ENCODE results near the gene ATXN2.
"Not testable (repeated sequence)": the region's sequence is repeated elsewhere in the genome, so short reads cannot be mapped to it uniquely, and the experiment has no call there.

The ATXN2 gene

GRCh38 chr12:111494676-111495075, 104.4 kb downstream of the ATXN2 start:
- DNase-seq = no peak

DNA sequence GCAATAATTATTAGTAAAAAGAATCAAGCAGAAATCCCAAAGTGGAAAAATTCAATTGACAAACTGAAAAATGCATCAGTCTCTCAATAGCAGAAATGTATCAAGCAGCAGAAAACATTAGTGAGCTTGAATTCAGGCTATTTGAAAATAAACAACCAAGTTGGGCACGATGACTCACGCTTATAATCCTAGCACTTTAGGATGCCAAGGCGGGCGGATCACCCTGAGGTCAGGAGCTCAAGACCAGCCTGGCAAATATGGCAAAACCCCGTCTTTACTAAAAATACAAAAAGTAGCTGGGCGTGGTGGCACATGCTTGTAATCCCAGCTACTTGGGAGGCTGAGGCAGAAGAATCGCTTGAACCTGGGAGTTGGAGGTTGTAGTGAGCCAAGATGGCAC, 106.1 kb downstream of the ATXN2 start:
- DNase-seq = not testable (repeated sequence)

DNA sequence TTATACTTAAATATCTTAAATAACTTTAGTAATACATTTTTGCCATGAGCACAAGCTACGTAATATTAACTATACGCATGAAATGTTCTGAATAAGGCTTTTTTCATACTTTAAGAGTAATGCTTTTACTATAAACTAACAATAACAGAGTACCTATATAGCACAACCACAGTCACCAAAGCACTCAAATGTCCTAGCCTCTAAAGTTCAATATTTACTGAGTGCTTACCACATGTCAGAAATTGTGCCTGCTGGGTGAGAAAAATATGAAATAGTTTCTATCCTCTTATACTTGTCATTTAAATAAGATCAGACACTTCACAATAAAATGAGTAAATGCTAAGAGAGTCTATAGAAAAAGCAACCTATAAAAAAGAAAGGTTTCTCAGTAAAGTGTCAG, 110.3 kb downstream of the ATXN2 start:
- DNase-seq = no peak

GRCh38 chr12:111488271-111488670, 110.8 kb downstream of the ATXN2 start:
- DNase-seq = no peak

DNA sequence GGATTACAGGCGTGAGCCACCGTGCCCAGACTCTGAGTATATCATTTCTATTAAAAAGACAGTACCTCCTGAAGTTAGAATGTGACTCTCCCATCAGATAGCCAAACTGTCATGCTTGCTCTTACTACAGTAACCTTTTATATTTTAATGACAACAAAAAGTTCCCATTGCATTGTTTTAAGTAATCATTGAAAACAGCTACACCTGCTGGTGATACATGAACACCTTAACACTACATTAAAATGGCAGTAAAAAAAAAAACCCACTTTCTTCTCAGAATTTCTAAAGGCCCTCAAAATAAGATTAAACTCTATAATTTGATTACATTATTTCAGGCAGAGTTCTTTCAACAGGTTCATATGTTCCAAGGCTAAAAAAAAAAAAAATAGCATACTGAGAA, 116.7 kb downstream of the ATXN2 start:
- DNase-seq = no peak

DNA sequence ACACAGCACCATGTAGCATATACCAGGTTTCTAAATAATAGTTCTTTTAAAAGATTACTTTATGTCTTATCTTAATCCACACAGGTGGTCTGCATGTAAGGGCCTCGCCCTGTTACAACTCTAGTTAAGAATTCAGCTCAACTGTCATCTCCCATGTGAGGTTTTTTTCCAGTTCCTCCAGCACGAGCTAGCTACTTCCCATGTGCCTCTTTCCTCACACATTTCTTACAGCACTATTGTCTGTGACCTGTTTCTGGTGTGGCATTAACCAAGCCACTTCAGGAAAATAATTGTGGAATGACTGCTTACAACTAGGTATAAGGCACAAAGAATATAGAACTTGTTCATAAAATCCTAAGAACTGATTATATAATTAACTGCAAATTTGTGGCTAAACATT, 127.9 kb downstream of the ATXN2 start:
- no peak for DNase-seq

DNA sequence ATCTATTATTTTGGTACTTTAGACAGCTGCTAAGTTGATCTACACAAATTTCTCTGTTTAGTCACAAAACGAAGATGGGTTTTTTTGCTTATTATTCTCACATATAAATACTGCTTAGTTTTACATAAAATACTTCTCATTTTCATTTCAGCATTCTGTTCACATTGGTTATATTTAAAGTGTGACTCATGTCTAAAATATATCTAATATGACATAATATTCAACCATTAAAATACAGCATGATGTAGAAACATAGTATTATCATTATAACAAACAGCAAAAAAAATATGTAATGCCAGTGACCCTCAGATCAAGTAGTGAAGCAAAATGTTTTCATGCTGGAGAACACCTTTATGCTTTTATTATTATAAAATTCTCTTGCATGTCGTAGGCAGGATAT, 129.7 kb downstream of the ATXN2 start:
- no peak for DNase-seq

DNA sequence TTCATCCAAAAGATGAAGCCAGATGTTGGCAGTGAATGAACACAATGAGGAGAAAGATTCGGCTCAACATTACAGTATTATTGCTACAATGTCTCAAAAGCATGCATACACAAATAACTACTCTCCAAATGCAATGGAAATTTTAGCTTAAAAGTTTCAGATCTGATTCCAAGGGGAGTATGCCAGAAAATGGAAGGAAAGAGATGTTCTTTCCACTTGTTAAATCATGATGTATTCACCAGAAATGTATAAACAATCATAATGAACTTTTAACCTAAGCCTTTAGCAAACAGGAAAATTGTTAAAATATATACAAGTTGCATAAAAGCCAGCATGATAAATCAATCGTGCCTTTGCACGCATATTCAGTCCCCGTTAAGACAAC, 131.3 kb downstream of the ATXN2 start:
- DNase-seq = no peak

DNA sequence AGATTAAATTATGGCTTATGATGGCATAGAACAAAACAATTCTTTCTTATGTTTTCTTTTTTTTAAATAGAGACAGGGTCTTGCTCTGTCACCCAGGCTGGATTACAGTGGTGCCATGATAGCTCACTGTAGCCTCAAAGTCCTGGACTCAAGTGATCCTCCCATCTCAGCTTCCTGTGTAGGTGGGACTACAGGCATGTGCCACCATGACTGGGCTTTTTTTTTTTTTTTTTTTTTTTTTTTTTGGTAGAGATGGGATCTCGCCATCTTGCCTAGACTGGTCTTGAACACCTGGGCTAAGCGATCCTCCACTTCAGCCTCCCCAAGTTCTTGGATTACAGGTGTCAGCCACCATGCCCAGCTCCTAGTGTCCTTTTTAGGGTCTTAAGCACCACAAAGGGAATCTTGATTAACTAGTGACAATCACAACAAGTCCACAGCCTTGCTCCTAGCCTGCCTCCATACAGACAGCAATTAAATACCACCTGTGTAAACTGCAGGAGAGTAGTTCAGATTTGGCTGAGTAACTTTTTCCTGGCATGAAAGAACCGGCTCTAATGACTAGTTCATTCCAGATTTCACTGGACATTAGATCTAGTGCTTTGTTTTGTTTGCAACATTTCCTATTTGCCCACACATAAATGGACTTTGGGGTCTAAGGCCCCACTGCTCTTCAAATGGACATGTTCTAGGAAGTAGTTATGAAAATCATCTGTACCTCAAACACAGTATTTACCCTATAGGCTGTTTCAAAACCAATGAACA, 131.8 kb downstream of the ATXN2 start:
- DNase-seq = no peak

DNA sequence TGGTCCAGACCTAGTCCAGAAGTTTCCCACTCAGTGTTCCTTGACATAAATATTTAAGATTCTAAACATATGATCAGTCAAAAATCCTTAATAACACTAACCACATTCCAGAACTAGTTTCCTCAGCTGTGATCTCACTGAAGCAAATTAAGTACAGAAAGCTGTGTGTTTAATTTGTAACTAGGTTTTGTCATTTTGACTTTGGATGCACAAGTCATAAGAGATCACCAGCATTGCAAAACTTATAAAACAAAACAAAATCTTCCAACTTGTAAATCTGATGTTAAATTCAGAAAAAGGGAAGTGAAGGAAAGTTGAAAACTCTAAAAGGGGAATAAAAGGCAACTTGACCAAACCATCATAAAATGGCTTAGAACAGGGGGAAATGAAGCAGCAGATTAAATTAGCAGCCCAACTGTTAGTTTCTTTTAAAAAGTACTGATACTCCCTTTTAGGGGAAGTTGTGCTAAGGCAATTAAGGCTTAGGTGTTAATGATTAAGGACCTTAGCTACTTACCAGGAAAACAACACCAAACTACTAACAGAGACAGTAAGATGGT, 136.8 kb downstream of the ATXN2 start:
- no peak for DNase-seq

DNA sequence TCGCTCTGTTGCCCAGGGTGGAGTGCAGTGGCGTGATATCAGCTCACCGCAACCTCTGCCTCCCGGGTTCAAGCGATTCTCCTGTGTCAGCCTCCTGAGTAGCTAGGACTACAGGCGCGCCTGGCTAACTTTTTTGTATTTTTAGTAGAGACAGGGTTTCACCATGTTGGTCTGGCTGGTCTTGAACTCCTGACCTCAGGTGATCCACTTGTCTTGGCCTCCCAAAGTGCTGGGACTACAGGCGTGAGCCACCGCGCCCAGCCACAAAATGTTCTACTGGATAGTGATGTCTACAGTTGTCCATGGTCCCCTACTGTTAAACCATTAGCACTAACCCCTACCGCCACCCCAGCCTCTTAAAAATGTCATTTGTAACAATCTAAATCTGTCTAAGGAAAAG, 139.0 kb downstream of the ATXN2 start:
- not testable (repeated sequence) for DNase-seq

- DNase-seq = no peak
These were observed 140.5 kb downstream of the ATXN2 start for GRCh38 chr12:111458546-111459172.

- no peak for DNase-seq
These were observed 141.5 kb downstream of the ATXN2 start for GRCh38 chr12:111457577-111457976.

DNA sequence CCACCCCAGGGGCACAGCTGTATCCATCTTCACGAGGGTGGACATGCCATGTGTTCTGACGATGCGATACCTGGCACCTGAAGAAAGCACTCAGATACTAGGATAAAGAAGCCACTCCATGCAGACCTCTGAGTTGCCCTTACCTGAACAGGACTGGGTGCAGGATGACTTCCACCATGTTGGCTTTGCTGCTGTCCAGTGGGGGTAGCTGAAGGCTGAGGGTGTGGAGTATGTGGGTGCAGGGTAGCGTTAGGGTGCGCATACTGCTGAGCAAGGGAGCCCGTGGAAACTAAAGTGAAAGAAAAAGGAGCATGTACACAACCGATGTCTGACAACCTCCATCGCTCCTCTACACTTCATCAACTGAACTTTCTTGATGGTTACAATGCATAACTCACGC, 142.0 kb downstream of the ATXN2 start:
- no peak for DNase-seq

- no peak for DNase-seq
These were observed 143.4 kb downstream of the ATXN2 start for GRCh38 chr12:111455448-111456320.

GRCh38 chr12:111454716-111455447, 144.2 kb downstream of the ATXN2 start:
- DNase-seq = no peak

DNA sequence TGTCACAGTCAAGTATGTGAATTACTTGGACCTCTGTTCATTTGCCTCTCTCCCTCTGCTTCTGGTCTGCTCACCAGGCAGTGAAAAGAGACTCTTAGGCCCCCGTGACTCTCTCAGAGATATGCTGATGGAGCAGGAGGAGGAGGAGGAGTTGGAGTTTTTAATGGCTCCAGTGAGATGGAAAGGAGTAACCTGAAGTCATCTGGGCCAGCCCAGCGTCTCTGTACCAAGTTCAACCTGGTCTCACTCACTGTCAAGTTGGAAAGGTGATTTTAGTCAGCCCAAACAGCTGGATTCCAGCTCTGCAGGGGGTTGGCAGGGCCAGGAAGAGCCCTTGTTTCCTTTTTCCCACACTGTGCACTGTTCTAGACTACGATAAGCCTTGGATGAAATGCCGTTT, 144.8 kb downstream of the ATXN2 start:
- DNase-seq = no peak

GRCh38 chr12:111453071-111453989, 145.8 kb downstream of the ATXN2 start:
- DNase-seq = no peak

DNA sequence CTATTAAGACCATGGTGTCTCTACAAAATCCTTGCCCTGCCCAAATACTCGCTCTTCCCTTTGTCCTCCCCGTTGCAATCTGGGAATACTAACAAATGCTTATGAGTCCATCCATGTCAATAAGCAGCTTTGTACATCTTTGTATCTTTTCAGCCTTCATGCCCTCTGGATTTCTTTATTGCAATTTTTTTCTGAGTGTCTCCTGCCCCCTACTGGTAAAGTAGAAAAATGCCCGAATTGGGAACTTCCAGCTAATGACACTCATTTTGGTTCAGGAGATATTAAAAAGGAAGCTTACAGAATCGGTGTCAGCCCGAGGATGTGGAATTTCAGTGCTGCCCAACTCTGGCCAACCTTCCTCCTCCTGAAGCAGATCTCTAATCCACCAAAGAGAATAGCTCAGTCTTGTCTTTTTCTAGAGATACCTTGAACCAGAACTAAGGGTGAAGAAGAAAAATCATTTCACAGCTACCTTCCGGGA, 147.4 kb downstream of the ATXN2 start:
- DNase-seq = peak; percentile 66

DNA sequence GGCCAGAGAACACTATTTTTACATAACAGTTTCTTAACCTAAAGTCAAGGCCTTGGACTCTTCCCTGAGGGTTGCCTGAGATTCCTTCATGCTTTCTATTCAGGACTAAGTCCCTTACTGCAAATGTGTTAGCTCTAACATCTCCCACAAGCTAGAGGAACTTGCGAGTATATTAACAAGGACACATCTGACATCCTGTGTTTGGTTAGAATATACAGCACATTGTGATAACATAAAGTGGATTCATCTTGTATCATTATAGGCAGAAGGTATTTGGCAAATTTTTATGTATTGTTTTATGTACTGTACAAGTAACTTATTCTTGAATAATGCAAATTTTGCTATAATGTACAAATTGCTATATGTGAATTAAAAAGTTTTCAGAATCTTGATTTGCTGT, 147.9 kb downstream of the ATXN2 start:
- no peak for DNase-seq

- peak; percentile 45 for DNase-seq
These were observed 148.4 kb downstream of the ATXN2 start for GRCh38 chr12:111450676-111451075.
